HG03175 (cell line): Measurements from ENCODE around the gene VASH2.
"Not testable (repeated sequence)": the region's sequence is repeated elsewhere in the genome, so short reads cannot be mapped to it uniquely, and the experiment has no call there.

Source experiments
- ATAC-seq: cut with Tn5 transposase; IDR thresholded peaks from one replicate; pipeline ENCODE4 v1.9.1; 2021; ENCODE audit warnings: mild to moderate bottlenecking, moderate library complexity; ENCODE audit not compliant: unreplicated experiment

The VASH2 gene

GRCh38 chr1:212977781-212978645 is 27.7 kb downstream of the VASH2 start:
- no peak for ATAC-seq

DNA sequence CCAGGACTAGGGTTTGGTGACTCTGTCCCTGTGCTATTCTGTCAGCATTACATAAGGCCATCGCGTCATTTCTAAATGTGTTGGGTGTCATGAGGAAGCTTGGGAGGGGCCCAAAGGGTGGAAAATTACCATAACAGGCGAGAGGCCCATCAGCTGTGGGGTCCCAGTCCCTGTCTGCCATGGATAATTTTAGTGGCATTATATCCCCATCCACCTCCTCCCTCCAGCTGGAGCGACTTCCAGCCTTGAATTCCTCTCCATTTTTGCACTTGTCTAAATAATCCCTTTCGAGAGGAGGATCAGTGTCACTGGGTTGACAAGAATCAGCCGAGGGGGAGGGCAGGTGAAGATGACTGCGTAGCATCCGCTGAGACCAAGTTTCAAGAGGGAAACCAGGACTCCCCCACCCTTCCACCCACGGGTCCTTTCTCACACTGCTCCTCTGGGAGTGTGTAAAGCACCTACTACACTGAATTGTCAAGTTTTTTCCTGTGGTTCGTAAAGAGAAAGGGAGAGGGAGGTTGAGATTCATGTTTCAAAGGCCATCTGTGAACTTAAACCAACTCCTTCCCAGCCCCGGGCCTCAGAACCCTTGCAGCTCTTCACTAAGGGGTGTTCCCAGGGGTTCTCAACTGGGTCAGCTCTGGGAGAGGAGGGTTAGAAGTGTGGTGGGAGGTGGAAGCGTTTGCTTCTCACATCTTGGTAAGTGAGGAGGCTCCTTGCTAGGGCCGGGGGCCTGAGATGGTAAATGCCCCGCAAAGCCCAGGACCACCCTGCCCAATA is 29.2 kb downstream of the VASH2 start:
- peak; percentile 48 for ATAC-seq

DNA sequence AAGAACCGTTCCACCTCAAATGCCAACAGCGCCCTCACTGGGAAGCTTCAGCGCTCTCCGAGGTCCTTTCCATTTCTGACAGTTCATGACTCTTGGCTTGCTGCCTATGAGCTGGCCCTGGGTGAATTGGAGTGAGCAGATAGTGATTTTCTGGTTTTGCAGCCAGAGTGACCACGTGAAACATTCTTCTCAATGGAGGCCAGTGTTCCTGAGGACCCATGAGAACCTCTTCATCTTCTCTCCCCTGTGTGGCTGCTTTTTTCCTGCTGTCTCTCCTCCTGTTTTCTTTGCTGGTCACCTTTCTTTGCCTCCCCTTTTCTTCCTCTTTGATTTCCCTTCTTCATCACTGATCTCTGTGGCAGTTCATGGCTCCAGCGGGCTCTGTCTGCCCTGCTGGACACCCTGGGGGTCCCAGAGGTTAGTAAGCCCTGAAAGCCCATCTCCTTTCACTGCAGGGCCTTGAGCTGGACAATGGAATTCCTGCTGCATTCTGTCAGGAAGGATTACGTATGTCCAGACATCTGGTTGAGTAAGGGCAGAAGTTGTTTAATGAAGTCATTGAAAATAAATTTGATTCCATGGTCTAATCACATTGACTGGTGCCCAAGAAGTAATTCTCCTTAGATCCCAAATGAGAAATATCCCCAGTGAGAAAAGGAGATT is 29.9 kb downstream of the VASH2 start:
- ATAC-seq = no peak

DNA sequence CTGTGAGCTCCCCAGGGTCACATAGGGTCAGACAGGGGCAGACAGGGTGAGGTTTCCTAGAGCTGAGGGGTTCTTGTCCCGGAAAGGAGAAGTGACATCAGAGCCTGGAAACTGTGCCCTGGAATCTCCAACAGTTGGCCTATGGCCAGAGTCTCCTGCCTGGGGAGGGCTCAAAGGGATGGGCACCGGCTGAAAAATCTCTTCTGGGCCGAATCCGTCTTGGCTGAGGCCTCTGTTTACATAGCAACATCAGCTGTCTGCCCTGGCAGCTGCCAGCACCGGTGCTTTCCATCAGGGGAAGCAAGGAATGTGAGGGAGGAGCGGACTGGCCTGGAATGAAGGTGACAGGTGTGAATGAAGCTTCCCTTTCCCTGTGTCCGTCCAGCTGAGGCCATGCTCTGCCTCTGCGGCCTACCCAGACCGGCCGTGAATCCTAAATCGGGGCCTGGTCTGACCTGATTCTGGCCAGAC is 30.7 kb downstream of the VASH2 start:
- ATAC-seq = no peak

- peak; percentile 64 for ATAC-seq
Observed at GRCh38 chr1:212981571-212982328, 31.4 kb downstream of the VASH2 start.

DNA sequence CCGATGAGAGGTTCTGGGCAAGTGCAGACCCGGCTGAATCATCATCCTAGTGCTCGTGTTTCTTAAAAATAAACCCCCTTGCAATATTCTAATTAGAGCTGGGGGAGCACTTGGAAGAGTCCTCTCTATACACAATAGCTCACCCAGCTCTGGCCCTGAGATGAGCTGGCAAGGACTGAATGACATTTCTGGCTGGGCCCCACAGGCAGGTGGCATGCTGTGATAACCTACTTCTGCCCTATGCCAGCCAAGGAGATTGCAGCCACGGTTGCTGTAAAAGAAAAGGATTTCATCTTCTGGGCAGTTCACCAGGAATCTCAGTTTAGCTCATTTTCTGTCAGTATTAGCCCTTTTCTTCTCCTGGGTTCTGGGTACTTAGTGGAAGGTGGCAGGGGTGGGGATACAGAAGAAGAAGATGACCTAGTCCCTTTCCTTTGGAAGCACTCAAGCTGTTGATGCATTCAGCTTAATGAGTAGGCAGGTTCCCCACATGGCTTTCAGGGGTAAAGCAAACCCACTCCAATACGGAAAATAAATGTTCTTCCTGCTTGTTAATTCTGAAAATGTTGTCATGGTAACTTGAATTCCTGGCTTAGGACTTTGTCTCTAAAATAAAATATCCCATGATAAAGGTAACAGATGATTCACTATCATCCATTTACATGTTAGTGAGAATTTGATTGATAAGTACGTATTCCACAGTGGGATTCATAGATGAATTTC is 32.2 kb downstream of the VASH2 start:
- no peak for ATAC-seq

DNA sequence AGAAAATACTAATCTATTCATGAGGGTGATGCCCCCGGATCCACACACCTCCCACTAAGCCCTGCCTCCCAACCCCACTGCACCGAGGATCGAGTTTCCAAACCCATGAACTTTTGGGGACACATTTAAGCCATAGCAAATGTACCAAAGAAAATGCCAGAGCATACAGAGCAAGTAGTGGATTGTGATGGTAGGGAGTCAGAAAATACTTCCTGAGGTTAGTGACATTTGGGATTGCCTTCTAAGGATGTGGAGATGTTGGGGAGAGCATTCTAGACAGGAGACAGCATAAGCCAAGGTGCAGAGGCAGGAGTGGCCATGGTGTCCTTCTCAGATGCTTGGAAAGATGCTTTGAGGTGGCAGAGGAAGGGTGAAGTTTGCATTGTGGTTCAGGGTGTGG is 33.1 kb downstream of the VASH2 start:
- no peak for ATAC-seq

- no peak for ATAC-seq
Observed at GRCh38 chr1:212984522-212985291, 34.4 kb downstream of the VASH2 start.

DNA sequence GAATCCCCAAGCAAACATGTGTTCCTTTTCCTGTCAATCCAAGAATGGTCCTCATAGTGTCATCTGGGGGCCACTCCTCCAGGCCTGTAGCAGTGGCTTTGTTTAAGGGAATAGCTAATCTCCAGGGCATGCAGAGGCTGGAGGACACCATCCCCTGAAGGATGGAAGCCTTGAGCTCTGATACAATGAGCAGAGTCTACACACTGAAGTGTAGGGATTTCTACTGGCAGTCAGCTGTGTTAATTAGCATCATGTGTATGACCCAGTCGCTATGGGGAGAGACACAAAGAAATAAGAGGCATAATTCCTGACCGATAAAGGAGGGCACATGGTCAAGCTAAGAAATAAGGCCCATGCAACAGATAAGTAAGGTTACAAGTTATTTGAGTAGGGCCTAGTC is 36.2 kb downstream of the VASH2 start:
- ATAC-seq = no peak

DNA sequence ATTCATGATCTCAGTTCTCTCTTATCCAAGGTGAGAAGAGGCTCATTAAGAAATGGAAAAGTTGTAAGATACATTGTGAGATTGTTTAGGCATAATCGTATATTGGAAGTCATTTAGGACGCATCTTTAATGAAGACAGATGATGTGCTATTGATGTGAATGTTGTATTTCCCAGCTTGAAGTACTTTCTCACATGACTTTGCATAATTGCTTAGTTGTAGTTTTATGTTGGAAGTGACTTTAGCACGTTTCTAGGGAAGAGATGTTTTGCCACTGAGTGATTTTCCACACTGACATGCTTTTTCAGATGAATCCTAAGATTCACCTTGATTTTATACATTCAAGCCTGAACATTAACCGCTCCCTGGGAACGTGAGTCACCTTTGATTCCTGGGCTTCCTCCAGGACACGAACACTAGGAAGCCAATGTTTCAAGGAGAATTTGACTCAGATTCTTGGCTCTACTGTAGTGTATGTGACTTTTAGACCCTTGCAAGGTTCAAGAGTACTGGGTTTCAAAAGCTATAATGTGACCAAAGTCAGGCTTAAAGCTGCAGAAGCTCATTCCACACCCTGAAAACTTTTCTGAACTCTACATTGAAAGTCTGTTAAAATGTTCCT is 37.5 kb downstream of the VASH2 start:
- ATAC-seq = no peak

- no peak for ATAC-seq
Observed at GRCh38 chr1:212990276-212990675, 39.9 kb downstream of the VASH2 start.

GRCh38 chr1:212993960-212994359 is 43.6 kb downstream of the VASH2 start:
- ATAC-seq = not testable (repeated sequence)

DNA sequence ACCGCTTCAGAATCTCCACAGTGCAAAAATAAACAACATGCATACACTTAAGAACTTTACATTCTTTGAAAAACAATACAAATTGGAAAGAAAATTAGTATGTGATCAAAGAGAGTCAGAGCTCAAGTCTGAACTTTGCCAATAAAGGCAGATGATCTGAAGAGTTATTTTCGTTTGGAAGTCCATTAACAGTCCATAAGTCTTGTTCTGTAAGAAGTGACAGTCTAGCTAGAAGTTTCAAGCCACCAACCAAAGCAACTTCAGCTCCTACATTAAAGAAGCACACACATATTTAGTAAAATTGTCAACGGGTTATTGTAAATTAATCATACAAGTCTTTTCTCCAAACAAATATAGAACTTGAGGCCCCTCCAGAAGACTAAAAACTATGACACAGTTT is 44.6 kb downstream of the VASH2 start:
- no peak for ATAC-seq

DNA sequence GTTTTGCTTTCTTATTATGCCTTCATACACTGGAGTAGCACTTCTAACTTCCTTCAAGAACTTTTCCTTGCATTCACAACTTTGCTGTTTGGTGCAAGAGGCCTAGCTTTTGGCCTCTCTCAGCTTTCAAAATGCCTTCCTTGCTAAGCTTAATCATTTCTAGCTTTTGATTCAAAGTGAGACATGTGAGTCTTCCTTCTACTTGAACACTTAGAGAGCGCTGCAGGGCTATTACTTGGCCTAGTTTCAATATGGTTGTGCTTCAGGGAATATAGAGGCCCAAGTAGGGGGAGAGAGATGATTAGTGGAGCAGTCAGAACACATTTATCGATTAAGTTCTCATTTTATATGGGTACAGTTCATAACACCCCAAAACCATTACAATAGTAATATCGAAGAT is 52.9 kb downstream of the VASH2 start:
- peak; percentile 61 for ATAC-seq

GRCh38 chr1:213008564-213008963 is 58.2 kb downstream of the VASH2 start:
- ATAC-seq = peak; percentile 89

GRCh38 chr1:213014642-213015041 is 64.3 kb downstream of the VASH2 start:
- no peak for ATAC-seq

- ATAC-seq = peak; percentile 96
Observed at GRCh38 chr1:213015099-213016050, 65.0 kb downstream of the VASH2 start, which contains the start of gene ANGEL2. TSS of gene ANGEL2 (minus strand) at chr1:213015867. CDS start at chr1:213015671, 196 bp downstream.
